ENCODE results near the gene RAB33B.

DNA sequence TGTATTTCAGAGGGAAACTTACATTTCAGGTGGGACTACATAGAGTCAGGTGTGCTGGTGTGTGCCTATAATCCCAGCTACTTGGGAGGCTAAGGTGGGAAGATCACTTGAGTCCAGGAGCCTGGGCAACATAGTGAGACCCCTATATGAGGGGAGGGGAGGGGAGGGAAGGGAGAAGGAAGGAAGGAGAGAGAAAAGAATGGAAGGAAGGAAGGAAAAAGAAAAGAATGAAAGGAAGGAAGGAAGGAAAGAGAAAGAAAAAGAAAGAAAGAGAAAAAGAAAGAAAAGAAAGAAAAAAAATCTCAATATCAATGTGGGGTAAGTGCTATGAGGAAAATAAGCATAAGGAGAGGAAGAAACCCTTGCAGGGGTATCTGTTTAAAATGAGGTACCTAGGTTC lies 43.6 kb upstream of the RAB33B start:
- TF ChIP-seq, protein P1, sequence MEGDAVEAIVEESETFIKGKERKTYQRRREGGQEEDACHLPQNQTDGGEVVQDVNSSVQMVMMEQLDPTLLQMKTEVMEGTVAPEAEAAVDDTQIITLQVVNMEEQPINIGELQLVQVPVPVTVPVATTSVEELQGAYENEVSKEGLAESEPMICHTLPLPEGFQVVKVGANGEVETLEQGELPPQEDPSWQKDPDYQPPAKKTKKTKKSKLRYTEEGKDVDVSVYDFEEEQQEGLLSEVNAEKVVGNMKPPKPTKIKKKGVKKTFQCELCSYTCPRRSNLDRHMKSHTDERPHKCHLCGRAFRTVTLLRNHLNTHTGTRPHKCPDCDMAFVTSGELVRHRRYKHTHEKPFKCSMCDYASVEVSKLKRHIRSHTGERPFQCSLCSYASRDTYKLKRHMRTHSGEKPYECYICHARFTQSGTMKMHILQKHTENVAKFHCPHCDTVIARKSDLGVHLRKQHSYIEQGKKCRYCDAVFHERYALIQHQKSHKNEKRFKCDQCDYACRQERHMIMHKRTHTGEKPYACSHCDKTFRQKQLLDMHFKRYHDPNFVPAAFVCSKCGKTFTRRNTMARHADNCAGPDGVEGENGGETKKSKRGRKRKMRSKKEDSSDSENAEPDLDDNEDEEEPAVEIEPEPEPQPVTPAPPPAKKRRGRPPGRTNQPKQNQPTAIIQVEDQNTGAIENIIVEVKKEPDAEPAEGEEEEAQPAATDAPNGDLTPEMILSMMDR (IDR thresholded peaks at IDR 0.05), result no peak
- TF ChIP-seq POLR2A (IDR thresholded peaks at IDR 0.05) (no peak), EP300 (IDR thresholded peaks at IDR 0.05) (no peak)
